PC-3 (cell line): ENCODE results near the gene PRR5L. TPM values are rescaled to one million over a fixed set of nuclear protein-coding genes. Genes with fewer than 3 reads are reported as not detected.

Experiments used
- ATAC-seq: fragments of 200-7000 bp; cut with Tn5 transposase; 2 replicates; pipeline ENCODE4 v1.9.1; 2020; ENCODE audit warnings: mild to moderate bottlenecking, moderate library complexity
- BruUV-seq: library from RNA; stranded (reverse); fragments of 400-500 nt; replicated peaks from 2 replicates; lab custom pipeline; 2021; lab: Mats Ljungman, UMichigan
- CTCF ChIA-PET: fragments of 300-600 bp; sonication (Branson Sonifier 250); formaldehyde crosslinking; loops from one replicate; lab custom pipeline; 2022; ENCODE audit warnings: antibody characterized with exemption; lab: Charles Lee
- POLR2A ChIA-PET: fragments of 300-600 bp; sonication (Branson Sonifier 250); formaldehyde crosslinking; loops from one replicate; lab custom pipeline; 2022; ENCODE audit warnings: antibody characterized with exemption; ENCODE audit not compliant: unreplicated experiment; lab: Charles Lee
- DNase-seq: peaks from one replicate; pipeline ENCODE4 v3.0.0-alpha.2; 2015
- H2AFZ ChIP-seq: fragments of 300-600 bp; sonication (generic); 2 replicates; pipeline ENCODE4 v1.6.0; 2016; ENCODE audit warnings: antibody characterized with exemption, low read length
- H3F3A ChIP-seq: fragments of 300-600 bp; sonication (generic); one replicate; pipeline ENCODE4 v1.6.0; 2017; ENCODE audit warnings: antibody characterized with exemption, low read length, control low read depth, mild to moderate bottlenecking; ENCODE audit not compliant: unreplicated experiment
- H3K27ac ChIP-seq: fragments of 300-600 bp; sonication (generic); 2 replicates; pipeline ENCODE4 v1.5.1; 2016; ENCODE audit warnings: mild to moderate bottlenecking, low read length
- H3K27me3 ChIP-seq: fragments of 300-600 bp; sonication (generic); 2 replicates; pipeline ENCODE4 v1.6.1; 2016; ENCODE audit warnings: low read length, mixed read lengths
- H3K36me3 ChIP-seq: fragments of 300-600 bp; sonication (generic); 2 replicates; pipeline ENCODE4 v1.6.1; 2016; ENCODE audit warnings: low read depth, mixed run types, low read length, mixed read lengths
- H3K4me1 ChIP-seq: fragments of 300-600 bp; sonication (generic); 2 replicates; pipeline ENCODE4 v1.5.1; 2016; ENCODE audit warnings: low read length; ENCODE audit not compliant: insufficient read depth
- H3K4me2 ChIP-seq: fragments of 300-600 bp; sonication (generic); 2 replicates; pipeline ENCODE4 v1.6.0; 2016; ENCODE audit warnings: low read length
- H3K4me3 ChIP-seq: fragments of 300-600 bp; sonication (generic); 2 replicates; pipeline ENCODE4 v1.5.1; 2016; ENCODE audit warnings: mild to moderate bottlenecking, low read length, mixed read lengths
- H3K79me2 ChIP-seq: fragments of 300-600 bp; sonication (generic); 2 replicates; pipeline ENCODE4 v1.6.1; 2017; ENCODE audit warnings: low read length, mixed read lengths
- H3K9ac ChIP-seq: fragments of 300-600 bp; sonication (generic); 2 replicates; pipeline ENCODE4 v1.6.0; 2016; ENCODE audit warnings: mild to moderate bottlenecking, low read length
- H3K9me2 ChIP-seq: fragments of 300-600 bp; sonication (generic); replicated peaks from 2 replicates; pipeline ENCODE4 v1.6.1; 2016; ENCODE audit warnings: mixed run types, low read length, mixed read lengths
- H3K9me3 ChIP-seq: fragments of 300-600 bp; sonication (generic); 2 replicates; pipeline ENCODE4 v1.6.1; 2016; ENCODE audit warnings: low read length, mixed read lengths
- H4K20me1 ChIP-seq: fragments of 300-600 bp; sonication (generic); 2 replicates; pipeline ENCODE4 v1.6.1; 2016; ENCODE audit warnings: low read length, mixed read lengths
- EZH2 ChIP-seq: fragments of 300-600 bp; sonication (generic); IDR thresholded peaks from one replicate; pipeline ENCODE4 v1.6.1; 2017; ENCODE audit warnings: antibody characterized with exemption, mild to moderate bottlenecking, low read length; ENCODE audit not compliant: unreplicated experiment
- EZH2phosphoT487 ChIP-seq: fragments of 300-600 bp; sonication (generic); IDR thresholded peaks from 2 replicates; pipeline ENCODE4 v1.6.1; 2018; ENCODE audit warnings: mild to moderate bottlenecking, antibody characterized with exemption, low read length, borderline replicate concordance
- intact Hi-C: fragments of 100-400 bp; cut with micrococcal nuclease; formaldehyde crosslinking; loops from 2 replicates; pipeline ENCODE4 v1.9.0; 2023
- total RNA-seq: library from RNA; depleted of rRNA; stranded (reverse); fragments of >200 nt; gene quantifications from 2 replicates; pipeline ENCODE4 v1.2.3, GENCODE V29; 2014
- TF ChIP-seq, protein P1 (sequence below): fragments of 300-600 bp; sonication (generic); conservative IDR thresholded peaks from 2 replicates; pipeline ENCODE4 v1.5.1; 2017; ENCODE audit warnings: antibody characterized with exemption, low read depth, mild to moderate bottlenecking, low read length

PRR5L gene
- total RNA-seq, 1 experiment from 2014 or later: 4.7 TPM

DNA sequence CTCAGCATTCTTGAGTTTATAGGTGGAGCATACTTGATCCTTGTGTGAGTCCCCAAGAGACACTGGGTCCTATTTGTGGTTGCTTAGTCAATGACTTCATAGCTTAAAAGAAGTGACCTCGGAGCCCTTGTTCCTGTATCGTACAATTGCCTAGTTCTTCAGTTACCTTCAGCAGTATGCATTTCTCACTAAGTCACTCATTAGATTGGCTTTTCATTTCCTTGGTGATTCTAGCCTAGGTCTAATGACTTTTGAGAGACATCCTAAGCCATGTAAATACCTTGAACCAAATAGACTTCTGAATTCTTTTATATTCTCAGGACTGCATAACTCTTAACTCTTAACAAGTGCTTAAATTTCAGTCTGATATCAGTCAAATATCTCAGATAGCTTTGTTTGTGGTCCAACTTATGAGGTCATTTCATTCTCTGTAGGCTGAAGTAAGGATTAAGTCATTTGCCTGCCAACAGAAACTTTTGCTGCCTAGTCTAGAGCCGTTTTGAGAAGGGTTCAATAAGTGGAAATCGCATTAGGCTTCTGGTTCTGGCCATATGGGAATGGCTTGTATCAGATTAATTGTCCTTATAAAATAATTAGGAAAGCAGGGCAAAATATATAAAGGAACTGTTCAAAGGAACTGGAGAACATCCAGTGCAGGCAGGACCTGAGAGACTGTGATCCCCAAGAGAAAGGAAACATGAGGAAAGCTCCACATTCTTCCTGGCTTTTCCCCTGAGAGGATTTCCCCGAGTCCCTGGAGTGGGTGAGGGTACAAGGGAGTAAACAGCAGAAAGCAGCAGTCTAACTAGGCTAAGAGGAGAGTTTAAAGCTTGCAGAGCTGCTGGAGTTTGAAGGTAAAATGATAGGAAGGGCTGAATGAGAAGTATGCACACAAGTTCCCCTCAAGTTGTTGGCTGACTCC lies 174.1 kb downstream of the PRR5L start:
- BruUV-seq: no TSS peak
- CTCF ChIA-PET: no interaction called here

DNA sequence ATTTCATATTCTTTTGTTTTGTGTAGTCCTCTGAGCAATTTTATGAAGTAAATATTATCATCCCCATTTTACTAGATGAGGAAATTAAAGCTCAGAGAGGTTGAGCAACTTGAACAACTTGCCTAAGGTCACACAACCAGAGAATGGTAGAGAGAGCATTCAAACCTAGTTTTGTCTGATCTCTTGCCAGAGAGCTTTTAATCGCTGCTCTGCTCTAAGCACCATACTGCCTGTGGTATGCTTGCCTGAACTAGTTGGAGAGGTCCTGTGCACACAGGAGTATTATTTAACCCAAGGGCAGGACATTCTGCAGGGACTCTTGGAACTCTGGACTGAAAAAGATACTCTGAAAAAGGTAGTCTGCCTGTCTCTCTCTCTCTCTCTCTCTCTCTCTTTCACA lies 175.5 kb downstream of the PRR5L start:
- intact Hi-C loops: no loop called here
- no peak for ATAC-seq
- CTCF ChIA-PET: no interaction called here
- Histone ChIP-seq H3K4me1 (no peaks in the 10 kb centered on the region), H3K27ac (no peak overlapping the region), H3K9ac (no peak overlapping the region), H2AFZ (no peak overlapping the region), H3K36me3 (no peaks in the 10 kb centered on the region), H3K4me2 (no peak overlapping the region), H3K27me3 (no peaks in the 10 kb centered on the region), H4K20me1 (no peaks in the 10 kb centered on the region), H3F3A (no peaks in the 10 kb centered on the region), H3K9me3 (no peaks in the 10 kb centered on the region), H3K79me2 (no peaks in the 10 kb centered on the region), H3K4me3 (no peak overlapping the region), H3K9me2 (no peaks in the 10 kb centered on the region)
- BruUV-seq: no TSS peak
- TF ChIP-seq, protein P1, sequence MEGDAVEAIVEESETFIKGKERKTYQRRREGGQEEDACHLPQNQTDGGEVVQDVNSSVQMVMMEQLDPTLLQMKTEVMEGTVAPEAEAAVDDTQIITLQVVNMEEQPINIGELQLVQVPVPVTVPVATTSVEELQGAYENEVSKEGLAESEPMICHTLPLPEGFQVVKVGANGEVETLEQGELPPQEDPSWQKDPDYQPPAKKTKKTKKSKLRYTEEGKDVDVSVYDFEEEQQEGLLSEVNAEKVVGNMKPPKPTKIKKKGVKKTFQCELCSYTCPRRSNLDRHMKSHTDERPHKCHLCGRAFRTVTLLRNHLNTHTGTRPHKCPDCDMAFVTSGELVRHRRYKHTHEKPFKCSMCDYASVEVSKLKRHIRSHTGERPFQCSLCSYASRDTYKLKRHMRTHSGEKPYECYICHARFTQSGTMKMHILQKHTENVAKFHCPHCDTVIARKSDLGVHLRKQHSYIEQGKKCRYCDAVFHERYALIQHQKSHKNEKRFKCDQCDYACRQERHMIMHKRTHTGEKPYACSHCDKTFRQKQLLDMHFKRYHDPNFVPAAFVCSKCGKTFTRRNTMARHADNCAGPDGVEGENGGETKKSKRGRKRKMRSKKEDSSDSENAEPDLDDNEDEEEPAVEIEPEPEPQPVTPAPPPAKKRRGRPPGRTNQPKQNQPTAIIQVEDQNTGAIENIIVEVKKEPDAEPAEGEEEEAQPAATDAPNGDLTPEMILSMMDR: no peak
- TF ChIP-seq EZH2: no peak
- no peak for TF ChIP-seq EZH2phosphoT487
- no peak for DNase-seq
- POLR2A ChIA-PET: no interaction called here

More for the DNA sequence above, 174.1 kb downstream of the PRR5L start:
- Histone ChIP-seq H3F3A (no peaks in the 10 kb centered on the region), H4K20me1 (no peaks in the 10 kb centered on the region), H3K4me1 (no peaks in the 10 kb centered on the region), H3K79me2 (no peaks in the 10 kb centered on the region), H3K9me3 (no peaks in the 10 kb centered on the region), H3K36me3 (no peaks in the 10 kb centered on the region), H3K9me2 (no peaks in the 10 kb centered on the region), H3K4me3 (no peak overlapping the region), H3K9ac (no peak overlapping the region), H3K27ac (no peak overlapping the region), H3K27me3 (no peaks in the 10 kb centered on the region), H2AFZ (no peak overlapping the region), H3K4me2 (no peak overlapping the region)
- ATAC-seq: no peak
- POLR2A ChIA-PET: no interaction called here
- DNase-seq: peak; percentile 29
- intact Hi-C loops: no loop called here
- TF ChIP-seq, protein P1: no peak
- TF ChIP-seq EZH2: no peak
- TF ChIP-seq EZH2phosphoT487: no peak

DNA sequence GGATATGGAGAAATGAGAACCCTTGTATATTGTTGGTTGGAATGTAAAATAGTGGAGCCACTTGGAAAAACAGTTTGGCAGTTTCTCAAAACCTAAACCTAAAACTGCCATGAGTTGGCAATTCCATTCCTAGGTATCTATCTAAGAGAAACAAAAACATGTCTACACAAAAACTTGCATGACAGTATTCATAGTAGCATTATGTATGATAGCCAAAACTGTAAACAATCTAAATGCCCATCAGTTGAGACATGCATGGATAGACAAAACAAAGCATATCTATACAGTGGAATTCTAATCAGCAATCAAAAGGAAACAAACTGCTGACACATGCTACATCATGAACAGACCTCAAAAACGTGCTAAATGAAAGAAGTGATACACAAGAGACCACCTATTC lies 179.1 kb downstream of the PRR5L start:
- H3K9me3 ChIP-seq: no peaks in the 10 kb centered on the region
- no peak overlapping the region for H3K27ac ChIP-seq
- CTCF ChIA-PET: no interaction called here
- no peaks in the 10 kb centered on the region for H3K4me1 ChIP-seq
- H3K9me2 ChIP-seq: no peaks in the 10 kb centered on the region
- DNase-seq: no peak
- H3K9ac ChIP-seq: no peak overlapping the region
- no TSS peak for BruUV-seq
- H3K27me3 ChIP-seq: no peaks in the 10 kb centered on the region
- TF ChIP-seq EZH2phosphoT487 (no peak), EZH2 (no peak)
- TF ChIP-seq, protein P1: no peak
- no peak for ATAC-seq
- H3K36me3 ChIP-seq: no peaks in the 10 kb centered on the region
- intact Hi-C loops: no loop called here
- no peak overlapping the region for H3K4me3 ChIP-seq
- H2AFZ ChIP-seq: no peak overlapping the region
- H3F3A ChIP-seq: no peaks in the 10 kb centered on the region
- H3K4me2 ChIP-seq: no peak overlapping the region
- H3K79me2 ChIP-seq: no peaks in the 10 kb centered on the region
- POLR2A ChIA-PET: no interaction called here
- no peaks in the 10 kb centered on the region for H4K20me1 ChIP-seq
